PC-3 (cell line): Measurements from ENCODE around the gene ARHGAP19. TPM values are rescaled to one million over a fixed set of nuclear protein-coding genes. Genes with fewer than 3 reads are reported as not detected.
A peak's percentile ranks its signal among the peaks of the same experiment; 100 is the strongest.
"Not testable (repeated sequence)": the region's sequence is repeated elsewhere in the genome, so short reads cannot be mapped to it uniquely, and the experiment has no call there.

ENCODE experiments used
- ATAC-seq: fragments of 200-7000 bp; cut with Tn5 transposase; 2 replicates; pipeline ENCODE4 v1.9.1; 2020; ENCODE audit warnings: mild to moderate bottlenecking, moderate library complexity
- BruUV-seq: library from RNA; stranded (reverse); fragments of 400-500 nt; replicated peaks from 2 replicates; lab custom pipeline; 2021; lab: Mats Ljungman, UMichigan
- CTCF ChIA-PET: fragments of 300-600 bp; sonication (Branson Sonifier 250); formaldehyde crosslinking; loops from one replicate; lab custom pipeline; 2022; ENCODE audit warnings: antibody characterized with exemption; lab: Charles Lee
- POLR2A ChIA-PET: fragments of 300-600 bp; sonication (Branson Sonifier 250); formaldehyde crosslinking; loops from one replicate; lab custom pipeline; 2022; ENCODE audit warnings: antibody characterized with exemption; ENCODE audit not compliant: unreplicated experiment; lab: Charles Lee
- DNase-seq: peaks from one replicate; pipeline ENCODE4 v3.0.0-alpha.2; 2015
- H2AFZ ChIP-seq: fragments of 300-600 bp; sonication (generic); 2 replicates; pipeline ENCODE4 v1.6.0; 2016; ENCODE audit warnings: antibody characterized with exemption, low read length
- H3F3A ChIP-seq: fragments of 300-600 bp; sonication (generic); one replicate; pipeline ENCODE4 v1.6.0; 2017; ENCODE audit warnings: antibody characterized with exemption, low read length, control low read depth, mild to moderate bottlenecking; ENCODE audit not compliant: unreplicated experiment
- H3K27ac ChIP-seq: fragments of 300-600 bp; sonication (generic); 2 replicates; pipeline ENCODE4 v1.5.1; 2016; ENCODE audit warnings: mild to moderate bottlenecking, low read length
- H3K27me3 ChIP-seq: fragments of 300-600 bp; sonication (generic); 2 replicates; pipeline ENCODE4 v1.6.1; 2016; ENCODE audit warnings: low read length, mixed read lengths
- H3K36me3 ChIP-seq: fragments of 300-600 bp; sonication (generic); 2 replicates; pipeline ENCODE4 v1.6.1; 2016; ENCODE audit warnings: low read depth, mixed run types, low read length, mixed read lengths
- H3K4me1 ChIP-seq: fragments of 300-600 bp; sonication (generic); 2 replicates; pipeline ENCODE4 v1.5.1; 2016; ENCODE audit warnings: low read length; ENCODE audit not compliant: insufficient read depth
- H3K4me2 ChIP-seq: fragments of 300-600 bp; sonication (generic); 2 replicates; pipeline ENCODE4 v1.6.0; 2016; ENCODE audit warnings: low read length
- H3K4me3 ChIP-seq: fragments of 300-600 bp; sonication (generic); 2 replicates; pipeline ENCODE4 v1.5.1; 2016; ENCODE audit warnings: mild to moderate bottlenecking, low read length, mixed read lengths
- H3K79me2 ChIP-seq: fragments of 300-600 bp; sonication (generic); 2 replicates; pipeline ENCODE4 v1.6.1; 2017; ENCODE audit warnings: low read length, mixed read lengths
- H3K9ac ChIP-seq: fragments of 300-600 bp; sonication (generic); 2 replicates; pipeline ENCODE4 v1.6.0; 2016; ENCODE audit warnings: mild to moderate bottlenecking, low read length
- H3K9me2 ChIP-seq: fragments of 300-600 bp; sonication (generic); replicated peaks from 2 replicates; pipeline ENCODE4 v1.6.1; 2016; ENCODE audit warnings: mixed run types, low read length, mixed read lengths
- H3K9me3 ChIP-seq: fragments of 300-600 bp; sonication (generic); 2 replicates; pipeline ENCODE4 v1.6.1; 2016; ENCODE audit warnings: low read length, mixed read lengths
- H4K20me1 ChIP-seq: fragments of 300-600 bp; sonication (generic); 2 replicates; pipeline ENCODE4 v1.6.1; 2016; ENCODE audit warnings: low read length, mixed read lengths
- EZH2 ChIP-seq: fragments of 300-600 bp; sonication (generic); IDR thresholded peaks from one replicate; pipeline ENCODE4 v1.6.1; 2017; ENCODE audit warnings: antibody characterized with exemption, mild to moderate bottlenecking, low read length; ENCODE audit not compliant: unreplicated experiment
- EZH2phosphoT487 ChIP-seq: fragments of 300-600 bp; sonication (generic); IDR thresholded peaks from 2 replicates; pipeline ENCODE4 v1.6.1; 2018; ENCODE audit warnings: mild to moderate bottlenecking, antibody characterized with exemption, low read length, borderline replicate concordance
- intact Hi-C: fragments of 100-400 bp; cut with micrococcal nuclease; formaldehyde crosslinking; loops from 2 replicates; pipeline ENCODE4 v1.9.0; 2023
- total RNA-seq: library from RNA; depleted of rRNA; stranded (reverse); fragments of >200 nt; gene quantifications from 2 replicates; pipeline ENCODE4 v1.2.3, GENCODE V29; 2014
- TF ChIP-seq, protein P1 (sequence below): fragments of 300-600 bp; sonication (generic); conservative IDR thresholded peaks from 2 replicates; pipeline ENCODE4 v1.5.1; 2017; ENCODE audit warnings: antibody characterized with exemption, low read depth, mild to moderate bottlenecking, low read length

Gene ARHGAP19
- total RNA-seq, 1 experiment from 2014 or later, result 9.8 TPM

DNA sequence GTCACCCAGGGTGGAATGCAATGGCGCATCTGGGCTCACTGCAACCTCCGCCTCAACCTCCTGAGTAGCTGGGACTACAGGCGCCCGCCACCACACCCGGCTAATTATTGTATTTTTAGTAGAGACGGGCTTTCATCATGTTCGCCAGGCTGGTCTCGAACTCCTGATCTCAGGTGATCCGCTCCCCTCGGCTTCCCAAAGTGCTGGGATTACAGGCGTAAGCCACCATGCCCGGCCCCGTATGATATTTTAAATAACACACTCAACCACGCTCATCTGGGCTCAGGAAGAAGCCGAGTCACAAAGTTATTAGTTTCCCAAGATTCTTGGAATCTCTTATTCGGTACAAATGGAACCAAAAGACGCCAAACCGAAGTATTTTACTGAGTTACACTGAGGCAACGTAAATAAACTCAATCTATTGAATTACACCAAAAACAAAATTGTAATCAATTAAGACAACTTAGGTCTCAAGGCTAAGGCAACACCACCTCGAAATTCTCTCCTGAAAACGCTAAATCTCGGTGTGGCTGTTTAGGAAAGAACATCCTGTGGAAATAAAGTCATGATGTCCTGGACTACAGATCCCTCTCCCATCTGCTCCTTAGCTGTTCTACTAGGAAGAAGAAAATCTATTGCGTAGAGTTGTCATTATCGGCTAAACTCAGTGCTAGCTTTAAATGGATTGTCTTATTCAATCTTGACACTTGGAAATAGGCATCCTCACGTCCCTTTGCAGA, 910 bp downstream of the ARHGAP19 start:
- H4K20me1 ChIP-seq, result no peaks in the 10 kb centered on the region
- ChIA-PET POLR2A (interaction anchor here (0.6 kb wide), 1 partner anchor 396 kb away, joined by 5 read pairs; no protein-coding TSS in a partner anchor), CTCF (interaction anchor here (0.6 kb wide), 1 partner anchor 13 kb away, joined by 4 read pairs; no protein-coding TSS in a partner anchor)
- peak overlapping the region; percentile 78 for H2AFZ ChIP-seq
- peak overlapping the region; percentile 98 for H3K4me2 ChIP-seq
- BruUV-seq, result TSS peak; percentile 74
- H3K9me3 ChIP-seq, result no peaks in the 10 kb centered on the region
- H3K4me1 ChIP-seq, result no peaks in the 10 kb centered on the region; the same call in 1 of the 2 replicates
- no peaks in the 10 kb centered on the region for H3K27me3 ChIP-seq
- peak overlapping the region; percentile 92 for H3K27ac ChIP-seq
- intact Hi-C loops, result loop anchor here (1.0 kb wide), 2 partner anchors 42 to 109 kb away; no protein-coding TSS in a partner anchor
- H3K9me2 ChIP-seq, result no peaks in the 10 kb centered on the region
- no peak for DNase-seq
- H3K79me2 ChIP-seq, result peaks cover 15% of the 10 kb centered on the region
- H3K9ac ChIP-seq, result peak overlapping the region; percentile 81
- peak; percentile 16 for ATAC-seq
- H3K4me3 ChIP-seq, result peak overlapping the region; percentile 86
- peaks cover 5% of the 10 kb centered on the region for H3F3A ChIP-seq
- H3K36me3 ChIP-seq, result no peaks in the 10 kb centered on the region
- TF ChIP-seq EZH2 (no peak), EZH2phosphoT487 (no peak)
- TF ChIP-seq, protein P1, sequence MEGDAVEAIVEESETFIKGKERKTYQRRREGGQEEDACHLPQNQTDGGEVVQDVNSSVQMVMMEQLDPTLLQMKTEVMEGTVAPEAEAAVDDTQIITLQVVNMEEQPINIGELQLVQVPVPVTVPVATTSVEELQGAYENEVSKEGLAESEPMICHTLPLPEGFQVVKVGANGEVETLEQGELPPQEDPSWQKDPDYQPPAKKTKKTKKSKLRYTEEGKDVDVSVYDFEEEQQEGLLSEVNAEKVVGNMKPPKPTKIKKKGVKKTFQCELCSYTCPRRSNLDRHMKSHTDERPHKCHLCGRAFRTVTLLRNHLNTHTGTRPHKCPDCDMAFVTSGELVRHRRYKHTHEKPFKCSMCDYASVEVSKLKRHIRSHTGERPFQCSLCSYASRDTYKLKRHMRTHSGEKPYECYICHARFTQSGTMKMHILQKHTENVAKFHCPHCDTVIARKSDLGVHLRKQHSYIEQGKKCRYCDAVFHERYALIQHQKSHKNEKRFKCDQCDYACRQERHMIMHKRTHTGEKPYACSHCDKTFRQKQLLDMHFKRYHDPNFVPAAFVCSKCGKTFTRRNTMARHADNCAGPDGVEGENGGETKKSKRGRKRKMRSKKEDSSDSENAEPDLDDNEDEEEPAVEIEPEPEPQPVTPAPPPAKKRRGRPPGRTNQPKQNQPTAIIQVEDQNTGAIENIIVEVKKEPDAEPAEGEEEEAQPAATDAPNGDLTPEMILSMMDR, result no peak

DNA sequence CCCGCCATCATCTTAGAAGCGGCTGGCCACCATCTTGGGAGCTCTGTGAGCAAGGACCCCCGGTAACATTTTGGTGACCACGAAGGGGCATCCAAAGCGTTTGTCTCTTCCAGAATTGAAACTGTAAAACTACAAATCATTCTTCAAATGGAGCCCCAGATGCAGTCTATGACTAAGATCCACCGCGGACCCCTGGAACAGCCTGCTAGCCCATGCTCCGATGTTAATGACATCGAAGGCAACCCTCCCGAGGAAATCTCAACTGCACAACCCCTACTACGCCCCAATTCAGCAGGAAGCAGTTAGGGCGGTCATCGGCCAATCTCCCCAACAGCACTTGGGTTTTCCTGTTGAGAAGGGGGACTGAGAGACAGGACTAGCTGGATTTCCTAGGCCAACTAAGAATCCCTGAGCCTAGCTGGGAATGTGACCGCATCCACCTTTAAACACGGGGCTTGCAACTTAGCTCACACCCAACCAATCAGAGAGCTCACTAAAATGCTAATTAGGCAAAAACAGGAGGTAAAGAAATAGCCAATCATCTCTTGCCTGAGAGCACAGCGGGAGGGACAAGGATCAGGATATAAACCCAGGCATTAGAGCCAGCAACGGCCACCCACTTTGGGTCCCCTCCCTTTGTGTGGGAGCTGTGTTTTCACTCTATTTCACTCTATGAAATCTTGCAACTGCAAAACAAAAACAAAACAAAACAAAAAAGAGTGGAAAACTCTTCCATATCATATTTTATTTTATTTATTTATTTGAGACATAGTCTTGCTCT, 1.7 kb downstream of the ARHGAP19 start:
- H2AFZ ChIP-seq, H3K9me3 ChIP-seq, H3F3A ChIP-seq, intact Hi-C loops, H4K20me1 ChIP-seq, H3K27ac ChIP-seq, H3K9me2 ChIP-seq, BruUV-seq, ATAC-seq, H3K4me1 ChIP-seq, H3K27me3 ChIP-seq, H3K36me3 ChIP-seq: not testable (repeated sequence)
- POLR2A ChIA-PET, result interaction anchor here (0.6 kb wide), 1 partner anchor 397 kb away, joined by 5 read pairs; no protein-coding TSS in a partner anchor
- H3K4me3 ChIP-seq, result peak overlapping the region; percentile 86
- peak overlapping the region; percentile 81; the same call in 1 of the 2 replicates for H3K9ac ChIP-seq
- H3K79me2 ChIP-seq, result peaks cover 15% of the 10 kb centered on the region
- CTCF ChIA-PET, result interaction anchor here (0.6 kb wide), 1 partner anchor 12 kb away, joined by 4 read pairs; no protein-coding TSS in a partner anchor
- peak overlapping the region; percentile 98 for H3K4me2 ChIP-seq
- DNase-seq, result peak; percentile 9

- H3K9ac ChIP-seq, intact Hi-C loops, H3K4me1 ChIP-seq, BruUV-seq, DNase-seq, H3K9me2 ChIP-seq, H4K20me1 ChIP-seq, H2AFZ ChIP-seq, H3K27ac ChIP-seq, H3K4me3 ChIP-seq, ATAC-seq, H3K9me3 ChIP-seq, POLR2A ChIA-PET, H3K27me3 ChIP-seq, CTCF ChIA-PET, H3K36me3 ChIP-seq, H3F3A ChIP-seq, H3K4me2 ChIP-seq: not testable (repeated sequence)
- peaks cover 15% of the 10 kb centered on the region for H3K79me2 ChIP-seq
Observed at GRCh38 chr10:97290076-97290475, 2.4 kb downstream of the ARHGAP19 start.
